ENCODE data around the gene LZIC. TPM values are rescaled to one million over a fixed set of nuclear protein-coding genes. Genes with fewer than 3 reads are reported as not detected.

The LZIC gene
- total and polyA plus RNA-seq, 2 donors (not counting 1 experiment from before 2014, with no cell fraction given), result 26.9 to 33.5 TPM

DNA sequence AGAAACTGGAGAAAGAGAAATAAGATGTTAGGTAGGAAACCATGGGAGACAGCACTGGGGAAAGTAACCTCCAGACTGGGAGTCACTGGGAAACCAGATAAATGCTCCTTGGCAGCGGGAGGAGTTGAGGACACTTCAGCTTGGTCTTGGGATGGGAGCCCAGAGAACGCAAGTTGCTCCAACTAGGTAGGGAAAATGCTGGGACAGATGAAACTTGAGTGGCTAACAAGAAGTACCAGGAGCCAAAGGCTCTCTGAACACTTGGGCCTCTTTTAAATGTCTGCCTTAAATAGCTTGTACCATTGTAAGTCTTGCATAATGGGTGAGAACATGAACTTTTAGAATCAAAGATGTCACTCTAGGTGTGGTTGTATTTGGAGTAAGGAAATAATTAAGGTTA, 3.1 kb upstream of the LZIC start:
- peaks cover 3% of the 10 kb centered on the region for H3K36me3 ChIP-seq (ENCODE audit: control insufficient read depth, insufficient read depth, low read length)
- no peak for TF ChIP-seq EZH2 (IDR thresholded peaks at IDR 0.05; ENCODE audit: low read length, missing control alignments)
- TF ChIP-seq, protein P1, sequence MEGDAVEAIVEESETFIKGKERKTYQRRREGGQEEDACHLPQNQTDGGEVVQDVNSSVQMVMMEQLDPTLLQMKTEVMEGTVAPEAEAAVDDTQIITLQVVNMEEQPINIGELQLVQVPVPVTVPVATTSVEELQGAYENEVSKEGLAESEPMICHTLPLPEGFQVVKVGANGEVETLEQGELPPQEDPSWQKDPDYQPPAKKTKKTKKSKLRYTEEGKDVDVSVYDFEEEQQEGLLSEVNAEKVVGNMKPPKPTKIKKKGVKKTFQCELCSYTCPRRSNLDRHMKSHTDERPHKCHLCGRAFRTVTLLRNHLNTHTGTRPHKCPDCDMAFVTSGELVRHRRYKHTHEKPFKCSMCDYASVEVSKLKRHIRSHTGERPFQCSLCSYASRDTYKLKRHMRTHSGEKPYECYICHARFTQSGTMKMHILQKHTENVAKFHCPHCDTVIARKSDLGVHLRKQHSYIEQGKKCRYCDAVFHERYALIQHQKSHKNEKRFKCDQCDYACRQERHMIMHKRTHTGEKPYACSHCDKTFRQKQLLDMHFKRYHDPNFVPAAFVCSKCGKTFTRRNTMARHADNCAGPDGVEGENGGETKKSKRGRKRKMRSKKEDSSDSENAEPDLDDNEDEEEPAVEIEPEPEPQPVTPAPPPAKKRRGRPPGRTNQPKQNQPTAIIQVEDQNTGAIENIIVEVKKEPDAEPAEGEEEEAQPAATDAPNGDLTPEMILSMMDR (conservative IDR thresholded peaks at IDR 0.05 in 1 of 2, IDR thresholded peaks at IDR 0.05 in 1 of 2; ENCODE audit: low read depth in 1 of 2, low read length in 2 of 2), result no peak
- H2AFZ ChIP-seq (ENCODE audit: low read length), result no peak overlapping the region
- peaks cover 5% of the 10 kb centered on the region for H3K79me2 ChIP-seq (ENCODE audit: control insufficient read depth, insufficient read depth, low read length)
- no peak for DNase-seq (ENCODE audit: low read depth in 2 of 2)
- H3K27ac ChIP-seq (ENCODE audit: insufficient read depth, low read length), result no peak overlapping the region
- no peak overlapping the region for H3K4me2 ChIP-seq (ENCODE audit: extremely low read depth, insufficient read depth, low read length)
- no peaks in the 10 kb centered on the region for H4K20me1 ChIP-seq (ENCODE audit: control insufficient read depth, extremely low read depth, insufficient read depth, low read length)
- H3K4me1 ChIP-seq (ENCODE audit: control insufficient read depth, extremely low read depth, insufficient read depth, low read length), result no peaks in the 10 kb centered on the region
- H3K9me3 ChIP-seq (ENCODE audit: control insufficient read depth, insufficient read depth, low read depth, low read length), result no peaks in the 10 kb centered on the region
- no peaks in the 10 kb centered on the region for H3K27me3 ChIP-seq (ENCODE audit: control insufficient read depth, insufficient read depth, low read length)
- no peak overlapping the region for H3K9ac ChIP-seq (ENCODE audit: insufficient read depth, low read length)
- no peak overlapping the region for H3K4me3 ChIP-seq (replicated peaks in 1 of 4; ENCODE audit: control extremely low read depth in 1 of 4, insufficient read depth in 1 of 4, low read depth in 3 of 4, low read length in 4 of 4)

DNA sequence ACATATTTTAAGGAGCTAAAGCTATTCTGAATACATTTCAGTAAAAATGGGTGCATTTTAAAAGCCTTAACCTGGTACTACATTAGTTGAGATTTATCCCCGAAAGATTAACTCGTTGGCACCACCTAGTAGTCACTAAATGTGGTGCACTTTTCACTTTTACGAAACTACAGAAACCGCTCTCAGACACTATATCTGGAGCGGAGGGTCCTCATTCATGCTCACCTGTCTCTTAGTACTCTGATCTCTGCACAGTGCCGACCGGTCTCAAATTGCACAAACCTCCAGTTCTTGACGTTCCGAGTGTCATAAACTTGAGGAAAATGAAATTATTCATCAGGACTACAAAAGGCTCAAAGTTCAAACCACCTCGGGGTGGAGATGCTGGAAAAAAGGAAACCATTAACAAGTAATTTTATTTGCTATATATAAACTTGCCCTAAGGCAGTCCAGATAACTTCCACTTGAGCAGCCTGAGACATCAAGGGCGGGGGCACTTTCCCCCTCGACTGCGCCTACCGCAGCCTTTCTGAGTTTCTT, 722 bp downstream of the LZIC start:
- Histone ChIP-seq H3K4me2 (ENCODE audit: extremely low read depth, insufficient read depth, low read length) (peak overlapping the region; percentile 87), H3K9ac (ENCODE audit: insufficient read depth, low read length) (peak overlapping the region; percentile 90), H3K79me2 (ENCODE audit: control insufficient read depth, insufficient read depth, low read length) (peaks cover 5% of the 10 kb centered on the region), H4K20me1 (ENCODE audit: control insufficient read depth, extremely low read depth, insufficient read depth, low read length) (no peaks in the 10 kb centered on the region), H3K4me3 (replicated peaks in 1 of 4; ENCODE audit: control extremely low read depth in 1 of 4, insufficient read depth in 1 of 4, low read depth in 3 of 4, low read length in 4 of 4) (peak overlapping the region; percentile 84 to 99 (median 92)), H3K9me3 (ENCODE audit: control insufficient read depth, insufficient read depth, low read depth, low read length) (no peaks in the 10 kb centered on the region), H2AFZ (ENCODE audit: low read length) (peak overlapping the region; percentile 93), H3K4me1 (ENCODE audit: control insufficient read depth, extremely low read depth, insufficient read depth, low read length) (no peaks in the 10 kb centered on the region), H3K27ac (ENCODE audit: insufficient read depth, low read length) (peak overlapping the region; percentile 88), H3K27me3 (ENCODE audit: control insufficient read depth, insufficient read depth, low read length) (no peaks in the 10 kb centered on the region), H3K36me3 (ENCODE audit: control insufficient read depth, insufficient read depth, low read length) (peaks cover 3% of the 10 kb centered on the region)
- peak; percentile 51 to 70 for DNase-seq (ENCODE audit: low read depth in 2 of 2)
- TF ChIP-seq, protein P1 (conservative IDR thresholded peaks at IDR 0.05 in 1 of 2, IDR thresholded peaks at IDR 0.05 in 1 of 2; ENCODE audit: low read depth in 1 of 2, low read length in 2 of 2), result peak; percentile 49 to 52
- no peak for TF ChIP-seq EZH2 (IDR thresholded peaks at IDR 0.05; ENCODE audit: low read length, missing control alignments)

DNA sequence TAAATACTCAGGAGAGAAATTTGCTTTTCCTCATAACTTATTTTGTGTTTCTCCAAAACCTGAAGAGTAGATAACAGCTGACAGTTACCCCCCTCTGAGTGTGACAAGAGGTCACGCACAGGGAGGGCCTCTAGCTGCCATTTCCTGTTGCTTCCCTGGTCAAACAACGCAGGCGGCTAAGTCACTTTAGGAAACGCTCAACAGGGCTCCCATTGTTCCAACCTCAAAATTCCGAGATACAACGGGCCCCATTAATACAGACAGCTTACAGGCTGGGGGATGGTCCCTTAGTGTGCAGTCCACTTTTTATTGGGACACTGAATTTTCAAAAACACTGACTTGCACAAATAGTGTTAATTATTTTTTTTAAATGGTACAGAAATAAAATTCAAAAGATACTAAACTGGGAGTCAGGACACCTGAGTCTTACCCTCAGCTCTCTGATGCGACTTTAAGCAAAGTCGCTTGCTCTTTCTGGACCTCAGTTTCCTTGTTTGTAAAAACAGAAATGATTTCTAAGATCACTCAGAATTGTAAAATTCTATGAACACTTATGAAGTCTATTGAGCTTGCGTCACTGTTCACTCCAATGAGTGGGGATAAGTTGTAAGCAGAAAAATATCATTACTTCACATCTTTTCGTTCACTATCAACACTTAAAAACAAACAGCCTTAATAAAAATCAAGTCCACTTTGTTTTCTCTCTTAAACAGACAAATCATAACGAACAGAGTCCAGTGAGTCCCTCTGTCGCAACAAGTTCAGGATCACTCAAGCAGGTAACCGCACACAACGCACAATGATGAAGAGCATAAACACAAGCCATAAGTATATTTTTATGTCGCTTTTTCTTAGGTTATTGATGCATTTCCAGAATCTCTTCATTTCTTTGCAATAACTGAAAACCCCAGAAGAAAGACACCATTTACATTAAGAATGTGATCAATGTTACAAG, 13.5 kb downstream of the LZIC start:
- TF ChIP-seq, protein P1 (conservative IDR thresholded peaks at IDR 0.05 in 1 of 2, IDR thresholded peaks at IDR 0.05 in 1 of 2; ENCODE audit: low read depth in 1 of 2, low read length in 2 of 2), result no peak
- TF ChIP-seq EZH2 (IDR thresholded peaks at IDR 0.05; ENCODE audit: low read length, missing control alignments), result no peak
- H3K9me3 ChIP-seq (ENCODE audit: control insufficient read depth, insufficient read depth, low read depth, low read length), result no peaks in the 10 kb centered on the region
- no peak for DNase-seq (ENCODE audit: low read depth in 2 of 2)
- H3K36me3 ChIP-seq (ENCODE audit: control insufficient read depth, insufficient read depth, low read length), result no peaks in the 10 kb centered on the region
- no peak overlapping the region for H3K27ac ChIP-seq (ENCODE audit: insufficient read depth, low read length)
- H3K79me2 ChIP-seq (ENCODE audit: control insufficient read depth, insufficient read depth, low read length), result no peaks in the 10 kb centered on the region
- no peaks in the 10 kb centered on the region for H3K27me3 ChIP-seq (ENCODE audit: control insufficient read depth, insufficient read depth, low read length)
- no peak overlapping the region for H2AFZ ChIP-seq (ENCODE audit: low read length)
- no peak overlapping the region for H3K9ac ChIP-seq (ENCODE audit: insufficient read depth, low read length)
- H3K4me1 ChIP-seq (ENCODE audit: control insufficient read depth, extremely low read depth, insufficient read depth, low read length), result no peaks in the 10 kb centered on the region
- no peak overlapping the region for H3K4me3 ChIP-seq (replicated peaks in 1 of 4; ENCODE audit: control extremely low read depth in 1 of 4, insufficient read depth in 1 of 4, low read depth in 3 of 4, low read length in 4 of 4)
- no peaks in the 10 kb centered on the region for H4K20me1 ChIP-seq (ENCODE audit: control insufficient read depth, extremely low read depth, insufficient read depth, low read length)
- no peak overlapping the region for H3K4me2 ChIP-seq (ENCODE audit: extremely low read depth, insufficient read depth, low read length)
